Parathyroid adenoma (tissue), 2 donors: ENCODE results near the gene IGSF9.

Source experiments
- H2AFZ ChIP-seq: fragments of 300-600 bp; sonication (generic); one replicate; pipeline ENCODE4 v1.7.0; 2017; ENCODE audit warnings: antibody characterized with exemption, mild to moderate bottlenecking
- H3K27ac ChIP-seq: fragments of 300-600 bp; sonication (generic); one replicate; pipeline ENCODE4 v1.7.0; 2017
- H3K27me3 ChIP-seq: fragments of 300-600 bp; sonication (generic); one replicate; pipeline ENCODE4 v1.7.0; 2017; ENCODE audit warnings: low read length; ENCODE audit not compliant: control insufficient read depth, insufficient read depth
- H3K36me3 ChIP-seq: fragments of 300-600 bp; sonication (generic); one replicate; pipeline ENCODE4 v1.7.0; 2017; ENCODE audit warnings: low read length; ENCODE audit not compliant: control insufficient read depth, insufficient read depth
- H3K4me1 ChIP-seq: fragments of 300-600 bp; sonication (generic); one replicate; pipeline ENCODE4 v1.7.0; 2017; ENCODE audit warnings: control low read depth
- H3K4me2 ChIP-seq: fragments of 300-600 bp; sonication (generic); one replicate; pipeline ENCODE4 v1.7.0; 2017; ENCODE audit warnings: low read length
- H3K4me3 ChIP-seq: fragments of 300-600 bp; sonication (generic); one replicate; pipeline ENCODE4 v1.7.0; 2017; ENCODE audit warnings: low read depth, low read length
- H3K79me2 ChIP-seq: fragments of 300-600 bp; sonication (generic); one replicate; pipeline ENCODE4 v1.7.0; 2017; ENCODE audit warnings: control low read depth
- H3K9ac ChIP-seq: fragments of 300-600 bp; sonication (generic); one replicate; pipeline ENCODE4 v1.7.0; 2017; ENCODE audit warnings: mild to moderate bottlenecking
- H3K9me3 ChIP-seq: fragments of 300-600 bp; sonication (generic); one replicate; pipeline ENCODE4 v1.7.0; 2017; ENCODE audit warnings: low read length; ENCODE audit not compliant: control insufficient read depth
- CTCF ChIP-seq: fragments of 300-600 bp; sonication (generic); IDR thresholded peaks from one replicate; pipeline ENCODE4 v1.7.0; 2017; ENCODE audit warnings: antibody characterized with exemption, mild to moderate bottlenecking
- donor health status: primary hyperparathyroidism.

The IGSF9 gene

DNA sequence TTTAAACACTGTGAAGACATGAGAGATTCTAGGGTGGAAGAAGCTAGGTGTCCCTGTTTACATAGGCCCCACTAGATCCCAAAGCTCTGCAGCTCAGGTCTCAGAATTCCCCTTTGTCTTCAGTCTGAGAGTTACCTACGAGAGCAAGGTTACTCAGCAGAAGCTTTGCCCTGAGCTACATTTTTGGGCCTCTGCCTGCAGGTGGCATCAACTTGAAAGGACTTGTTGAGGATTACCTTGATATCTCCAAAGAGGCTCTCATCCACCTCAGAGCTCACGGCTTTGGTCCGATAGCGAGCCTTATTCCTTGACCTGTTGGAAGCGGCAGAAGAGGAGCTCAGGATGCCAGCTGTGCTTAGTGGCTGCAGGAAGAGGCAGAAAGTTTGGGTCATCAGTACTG is 52.5 kb downstream of the IGSF9 start:
- Histone ChIP-seq H3K27ac (no peak overlapping the region), H2AFZ (no peak overlapping the region), H3K4me1 (no peaks in the 10 kb centered on the region)

DNA sequence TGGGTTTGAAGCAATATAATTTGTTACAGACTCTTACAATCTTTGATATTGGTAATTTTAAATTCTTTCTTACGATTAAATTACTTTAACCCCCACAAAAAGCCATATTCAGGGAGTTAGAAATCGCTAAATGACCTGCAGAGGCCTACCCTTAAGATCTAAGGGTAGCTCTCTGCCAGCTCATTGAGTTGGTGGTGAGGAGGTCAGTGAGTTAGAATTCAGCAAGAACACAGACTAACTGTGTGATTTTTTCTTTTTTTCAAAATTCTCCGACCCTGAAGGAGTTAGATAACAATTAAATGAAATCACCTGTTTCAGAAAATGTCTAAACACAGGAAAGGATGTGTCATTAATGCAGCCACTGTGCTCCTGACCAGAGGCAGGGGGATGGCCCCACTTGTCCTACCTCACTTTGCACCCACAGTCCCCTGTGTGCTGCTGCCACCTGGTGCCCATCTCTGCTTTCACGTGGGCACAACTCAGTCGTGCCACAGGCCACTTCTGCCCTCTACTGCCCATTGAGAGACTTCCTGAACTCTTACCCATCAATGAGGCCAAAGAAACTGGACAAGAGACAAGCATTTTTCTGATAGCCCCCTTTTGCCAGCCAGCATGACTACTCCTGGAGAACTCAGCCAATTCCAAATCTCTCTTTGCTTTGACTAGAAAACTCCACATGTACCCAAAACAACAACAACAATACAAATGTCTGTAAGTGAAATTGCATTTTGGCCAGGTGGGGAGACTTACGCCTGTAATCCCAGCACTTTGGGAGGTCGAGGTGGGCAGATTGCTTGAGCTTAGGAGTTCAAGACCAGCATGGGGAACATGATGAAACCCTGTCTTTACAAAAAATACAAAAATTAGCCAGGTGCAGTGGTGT is 53.9 kb downstream of the IGSF9 start:
- no peaks in the 10 kb centered on the region for H3K9me3 ChIP-seq
- TF ChIP-seq CTCF, result peak; percentile 84
- H3K9ac ChIP-seq, result no peak overlapping the region
- H3K27me3 ChIP-seq, result no peaks in the 10 kb centered on the region
- H3K4me3 ChIP-seq, result no peak overlapping the region
- H3K36me3 ChIP-seq, result no peaks in the 10 kb centered on the region
- H3K27ac ChIP-seq, result no peak overlapping the region
- H3K4me1 ChIP-seq, result no peaks in the 10 kb centered on the region
- no peaks in the 10 kb centered on the region for H3K79me2 ChIP-seq
- no peak overlapping the region for H3K4me2 ChIP-seq
- no peak overlapping the region for H2AFZ ChIP-seq

More for the DNA sequence above, 52.5 kb downstream of the IGSF9 start:
- no peak for TF ChIP-seq CTCF
- Histone ChIP-seq H3K9ac (no peak overlapping the region), H3K79me2 (no peaks in the 10 kb centered on the region), H3K9me3 (no peaks in the 10 kb centered on the region), H3K27me3 (no peaks in the 10 kb centered on the region), H3K36me3 (no peaks in the 10 kb centered on the region), H3K4me2 (no peak overlapping the region), H3K4me3 (no peak overlapping the region)

DNA sequence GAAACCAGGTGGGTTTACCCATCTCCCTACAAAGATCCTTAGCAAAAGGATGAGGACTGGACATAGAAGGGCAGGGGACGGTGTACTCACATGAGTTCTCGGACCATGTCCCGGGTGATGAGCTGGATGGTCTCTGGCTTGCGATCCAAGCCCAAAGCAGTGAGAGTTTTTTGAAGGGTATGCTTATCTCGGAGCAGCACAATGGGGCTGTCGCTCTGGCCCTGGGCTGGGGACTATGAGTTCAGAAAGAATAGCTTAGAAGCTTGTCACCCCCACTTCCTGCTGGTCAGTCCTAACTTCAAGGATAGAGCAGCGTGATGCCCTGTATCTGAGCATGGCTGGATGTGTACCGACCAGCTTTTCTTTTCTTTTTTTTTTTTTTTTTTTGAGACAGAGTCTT is 55.0 kb downstream of the IGSF9 start:
- no peaks in the 10 kb centered on the region for H3K79me2 ChIP-seq
- H3K4me1 ChIP-seq, result no peaks in the 10 kb centered on the region
- H3K4me3 ChIP-seq, result no peak overlapping the region
- H3K27me3 ChIP-seq, result no peaks in the 10 kb centered on the region
- no peaks in the 10 kb centered on the region for H3K9me3 ChIP-seq
- H2AFZ ChIP-seq, result no peak overlapping the region
- TF ChIP-seq CTCF, result no peak
- no peak overlapping the region for H3K9ac ChIP-seq
- no peaks in the 10 kb centered on the region for H3K36me3 ChIP-seq
- H3K4me2 ChIP-seq, result no peak overlapping the region
- H3K27ac ChIP-seq, result peak overlapping the region; percentile 62

DNA sequence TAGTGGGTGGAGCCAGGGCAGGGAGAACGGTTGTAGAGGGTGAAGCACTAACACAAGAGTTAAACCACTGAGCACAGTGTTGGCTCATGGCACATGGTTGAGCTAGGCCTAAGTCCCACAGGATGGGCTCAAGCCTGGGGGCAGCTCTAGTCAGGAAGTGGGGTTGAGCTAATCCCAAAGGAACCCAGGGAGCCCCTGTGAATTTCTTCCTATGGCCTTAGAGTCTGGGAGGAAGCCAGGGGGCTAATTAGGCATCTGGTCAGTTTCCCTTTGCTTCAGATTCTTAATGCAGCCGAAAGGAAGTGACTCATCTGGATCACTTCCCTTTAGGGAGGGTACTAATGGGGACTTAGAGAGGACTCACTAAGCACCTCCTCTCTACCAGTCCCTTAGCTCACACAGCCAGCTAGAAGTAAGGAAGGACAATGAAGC is 55.6 kb downstream of the IGSF9 start:
- Histone ChIP-seq H3K4me2 (no peak overlapping the region), H3K9me3 (no peaks in the 10 kb centered on the region), H3K27ac (peak overlapping the region; percentile 62), H3K4me1 (no peaks in the 10 kb centered on the region), H3K36me3 (no peaks in the 10 kb centered on the region), H3K4me3 (no peak overlapping the region), H2AFZ (peak overlapping the region; percentile 18), H3K79me2 (no peaks in the 10 kb centered on the region), H3K27me3 (no peaks in the 10 kb centered on the region), H3K9ac (no peak overlapping the region)
- no peak for TF ChIP-seq CTCF

DNA sequence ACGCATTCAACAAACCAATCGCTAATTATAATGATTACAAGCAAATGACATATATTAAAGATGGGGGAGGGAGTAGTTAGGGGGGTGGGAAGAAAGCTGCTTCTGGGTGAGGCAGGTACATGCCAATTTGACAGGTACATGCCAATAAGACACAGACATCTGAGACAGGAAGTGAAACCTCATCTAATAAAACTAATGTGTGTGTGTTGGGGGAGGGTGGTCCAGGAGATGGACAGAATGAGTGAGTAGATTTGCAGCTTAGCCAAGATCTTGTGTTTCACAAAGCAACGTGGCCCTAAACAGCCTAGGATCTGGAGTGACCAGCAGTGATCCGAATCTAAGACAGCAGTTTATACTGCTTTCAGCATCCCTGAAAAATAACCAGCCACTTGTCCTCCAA is 56.2 kb downstream of the IGSF9 start:
- H3K36me3 ChIP-seq, result no peaks in the 10 kb centered on the region
- no peak overlapping the region for H3K4me3 ChIP-seq
- no peak overlapping the region for H3K4me2 ChIP-seq
- no peak overlapping the region for H3K9ac ChIP-seq
- no peak overlapping the region for H2AFZ ChIP-seq
- no peaks in the 10 kb centered on the region for H3K9me3 ChIP-seq
- H3K79me2 ChIP-seq, result no peaks in the 10 kb centered on the region
- no peaks in the 10 kb centered on the region for H3K4me1 ChIP-seq
- H3K27ac ChIP-seq, result peak overlapping the region; percentile 62
- H3K27me3 ChIP-seq, result no peaks in the 10 kb centered on the region
- TF ChIP-seq CTCF, result no peak
